GM12872 (cell line): ENCODE data around the gene ZNF362.

Source experiments
- CTCF ChIP-seq: IDR thresholded peaks from 3 replicates; pipeline ENCODE4 v1.5.1; 2011; ENCODE audit warnings: low read depth, mild to moderate bottlenecking, low read length, moderate library complexity; ENCODE audit not compliant: insufficient read depth

The ZNF362 gene

GRCh38 chr1:33266766-33267165 is 10.5 kb downstream of the ZNF362 start:
- TF ChIP-seq CTCF: no peak

- TF ChIP-seq CTCF: no peak
These were observed 11.3 kb downstream of the ZNF362 start for GRCh38 chr1:33267468-33268205.

GRCh38 chr1:33268457-33268856 is 12.2 kb downstream of the ZNF362 start:
- no peak for TF ChIP-seq CTCF

GRCh38 chr1:33268927-33269610 is 12.8 kb downstream of the ZNF362 start:
- TF ChIP-seq CTCF: no peak

GRCh38 chr1:33269621-33270020 is 13.3 kb downstream of the ZNF362 start:
- TF ChIP-seq CTCF: no peak

GRCh38 chr1:33270379-33270778 is 14.1 kb downstream of the ZNF362 start:
- no peak for TF ChIP-seq CTCF

- no peak for TF ChIP-seq CTCF
These were observed 14.6 kb downstream of the ZNF362 start for GRCh38 chr1:33270808-33271465.
